Measurements from ENCODE around the gene HSD17B7.

The HSD17B7 gene

DNA sequence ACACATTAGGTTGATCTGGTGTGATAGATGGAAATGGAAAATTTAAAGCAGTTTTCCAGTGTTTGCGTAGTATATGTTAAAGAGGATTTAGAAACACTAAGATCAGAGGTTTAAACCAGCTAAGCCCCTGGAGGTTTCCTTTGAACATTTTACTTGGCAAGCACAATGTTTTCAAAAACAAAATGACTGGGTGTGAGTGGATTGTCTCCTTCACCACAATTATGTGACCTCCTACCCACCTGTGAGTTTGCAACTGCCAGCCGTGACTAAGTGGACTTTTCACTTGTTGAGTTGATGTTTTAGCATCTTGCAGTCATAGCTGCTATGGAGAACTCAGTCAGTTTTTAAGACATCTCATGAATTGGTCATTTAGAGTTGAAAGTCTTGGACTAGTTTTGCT, 65.8 kb downstream of the HSD17B7 start:
- DNase-seq: no peak

DNA sequence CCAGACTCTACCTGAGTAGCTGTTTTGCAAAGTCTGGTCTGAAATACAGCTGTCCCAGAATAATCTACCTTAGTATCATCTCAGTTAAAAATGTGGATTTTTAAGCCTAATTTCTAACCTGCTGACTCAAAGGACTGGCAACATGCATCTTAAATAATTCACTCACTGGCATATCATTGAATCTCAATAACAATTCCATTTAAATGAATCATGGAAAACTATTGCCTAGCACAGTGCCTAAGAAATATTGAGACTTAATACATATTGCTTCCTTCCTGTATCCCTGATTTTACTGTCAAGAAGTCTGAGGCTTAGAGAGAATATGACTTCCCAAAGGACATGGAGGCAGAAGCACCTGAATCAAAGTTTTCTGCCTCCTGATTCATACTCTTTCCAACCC, 67.3 kb downstream of the HSD17B7 start:
- no peaks in the 10 kb centered on the region for H3K9me3 Mint-ChIP-seq
- TF ChIP-seq, protein P1, sequence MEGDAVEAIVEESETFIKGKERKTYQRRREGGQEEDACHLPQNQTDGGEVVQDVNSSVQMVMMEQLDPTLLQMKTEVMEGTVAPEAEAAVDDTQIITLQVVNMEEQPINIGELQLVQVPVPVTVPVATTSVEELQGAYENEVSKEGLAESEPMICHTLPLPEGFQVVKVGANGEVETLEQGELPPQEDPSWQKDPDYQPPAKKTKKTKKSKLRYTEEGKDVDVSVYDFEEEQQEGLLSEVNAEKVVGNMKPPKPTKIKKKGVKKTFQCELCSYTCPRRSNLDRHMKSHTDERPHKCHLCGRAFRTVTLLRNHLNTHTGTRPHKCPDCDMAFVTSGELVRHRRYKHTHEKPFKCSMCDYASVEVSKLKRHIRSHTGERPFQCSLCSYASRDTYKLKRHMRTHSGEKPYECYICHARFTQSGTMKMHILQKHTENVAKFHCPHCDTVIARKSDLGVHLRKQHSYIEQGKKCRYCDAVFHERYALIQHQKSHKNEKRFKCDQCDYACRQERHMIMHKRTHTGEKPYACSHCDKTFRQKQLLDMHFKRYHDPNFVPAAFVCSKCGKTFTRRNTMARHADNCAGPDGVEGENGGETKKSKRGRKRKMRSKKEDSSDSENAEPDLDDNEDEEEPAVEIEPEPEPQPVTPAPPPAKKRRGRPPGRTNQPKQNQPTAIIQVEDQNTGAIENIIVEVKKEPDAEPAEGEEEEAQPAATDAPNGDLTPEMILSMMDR (IDR thresholded peaks at IDR 0.05): no peak
- no peak overlapping the region for H3K27ac Mint-ChIP-seq

More for the DNA sequence above, 65.8 kb downstream of the HSD17B7 start:
- TF ChIP-seq, protein P1 (IDR thresholded peaks at IDR 0.05): no peak
- H3K4me1 Mint-ChIP-seq: peaks cover 5% of the 10 kb centered on the region
- H3K36me3 Mint-ChIP-seq (ENCODE audit: low read depth): no peaks in the 10 kb centered on the region
- H3K9me3 Mint-ChIP-seq: no peaks in the 10 kb centered on the region
- no peak overlapping the region for H3K4me3 Mint-ChIP-seq
- peaks cover 4% of the 10 kb centered on the region for H3K27me3 Mint-ChIP-seq (ENCODE audit: low read depth, poor library complexity)
- no peak overlapping the region for H3K27ac Mint-ChIP-seq

DNA sequence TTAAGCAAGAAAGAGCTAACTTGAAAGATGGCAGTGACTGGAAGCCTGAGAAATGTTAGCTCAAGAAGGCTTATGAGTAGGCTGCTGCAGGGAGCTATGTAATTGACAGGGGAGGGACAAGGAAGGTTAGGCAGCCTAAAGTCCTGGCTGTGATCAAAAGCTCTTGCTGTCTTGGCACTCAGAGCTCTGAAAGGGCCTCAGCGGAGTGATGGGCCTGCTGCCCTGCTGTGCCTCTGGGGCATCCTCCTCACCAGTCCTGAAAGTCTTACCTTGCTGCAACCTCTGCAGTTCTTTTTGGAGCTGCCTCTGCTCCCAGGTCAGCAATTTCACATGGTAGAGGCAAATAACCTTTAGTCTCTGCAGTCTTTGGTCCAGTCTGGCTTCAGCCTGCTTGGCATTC, 68.7 kb downstream of the HSD17B7 start:
- TF ChIP-seq, protein P1 (IDR thresholded peaks at IDR 0.05): no peak
- Mint-ChIP-seq H3K9me3 (peaks cover 5% of the 10 kb centered on the region), H3K27me3 (ENCODE audit: low read depth, poor library complexity) (no peaks in the 10 kb centered on the region), H3K4me1 (peaks cover 11% of the 10 kb centered on the region), H3K36me3 (ENCODE audit: low read depth) (no peaks in the 10 kb centered on the region), H3K27ac (no peak overlapping the region), H3K4me3 (no peak overlapping the region)
- DNase-seq: no peak

More for the DNA sequence above, 67.3 kb downstream of the HSD17B7 start:
- DNase-seq: no peak
- H3K27me3 Mint-ChIP-seq (ENCODE audit: low read depth, poor library complexity): no peaks in the 10 kb centered on the region
- no peak overlapping the region for H3K4me3 Mint-ChIP-seq
- H3K4me1 Mint-ChIP-seq: peaks cover 11% of the 10 kb centered on the region
- H3K36me3 Mint-ChIP-seq (ENCODE audit: low read depth): no peaks in the 10 kb centered on the region

DNA sequence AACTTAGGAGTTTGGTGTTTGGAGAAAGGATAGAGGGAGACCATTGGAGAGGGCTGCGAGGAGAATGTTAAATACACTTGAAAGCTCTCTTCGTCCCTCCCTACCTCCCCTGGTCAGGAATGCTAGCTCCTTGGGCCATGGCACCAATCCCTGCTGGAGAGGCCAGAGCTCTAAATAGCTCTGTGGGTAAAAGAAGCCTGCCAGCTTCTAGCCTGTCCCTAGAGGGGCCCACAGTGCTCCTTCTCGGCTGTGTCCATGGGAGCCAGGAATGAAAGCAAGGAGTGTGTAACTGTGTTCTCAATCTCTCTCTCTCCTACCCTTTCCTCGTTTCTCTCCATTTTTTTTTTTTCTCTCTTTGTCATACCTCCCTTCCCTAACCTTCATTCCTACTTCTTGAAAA, 70.6 kb downstream of the HSD17B7 start, which contains the start of gene CCDC190:
CCDC190 (minus strand) TSS at position 75 of the 400 bp plus-strand sequence. CDS start 1,529 bp downstream, outside the sequence.
- peaks cover 11% of the 10 kb centered on the region for H3K4me1 Mint-ChIP-seq
- H3K36me3 Mint-ChIP-seq (ENCODE audit: low read depth): no peaks in the 10 kb centered on the region
- no peak within 1 kb of the TSS for H3K27ac Mint-ChIP-seq
- TF ChIP-seq, protein P1 (IDR thresholded peaks at IDR 0.05): no peak
- H3K4me3 Mint-ChIP-seq: no peak within 1 kb of the TSS
- H3K27me3 Mint-ChIP-seq (ENCODE audit: low read depth, poor library complexity): no peaks in the 10 kb centered on the region
- peaks cover 8% of the 10 kb centered on the region for H3K9me3 Mint-ChIP-seq
- DNase-seq: no peak

DNA sequence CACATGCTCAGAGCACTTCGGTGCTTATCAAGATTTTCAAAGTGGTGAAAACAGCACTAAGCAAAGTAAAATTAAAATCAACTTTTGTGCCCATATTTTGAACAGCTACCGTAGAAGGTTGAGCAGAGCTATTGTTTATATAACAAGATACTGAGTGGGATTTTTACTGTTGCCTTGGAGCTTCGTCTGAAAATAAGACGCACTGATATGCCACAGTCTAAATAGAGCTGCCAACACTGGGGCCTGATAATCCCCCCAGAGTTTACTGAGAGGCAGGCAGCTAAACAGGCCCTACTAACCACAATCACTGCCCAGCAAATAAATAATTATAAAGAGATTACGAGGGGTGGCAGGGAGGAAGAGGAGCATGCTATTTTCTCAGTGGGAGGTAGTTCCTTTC, 71.1 kb downstream of the HSD17B7 start:
- TF ChIP-seq, protein P1 (IDR thresholded peaks at IDR 0.05): no peak
- H3K4me1 Mint-ChIP-seq: peaks cover 11% of the 10 kb centered on the region
- peaks cover 8% of the 10 kb centered on the region for H3K9me3 Mint-ChIP-seq
- DNase-seq: no peak
- no peaks in the 10 kb centered on the region for H3K36me3 Mint-ChIP-seq (ENCODE audit: low read depth)
- no peaks in the 10 kb centered on the region for H3K27me3 Mint-ChIP-seq (ENCODE audit: low read depth, poor library complexity)
- no peak overlapping the region for H3K27ac Mint-ChIP-seq
- H3K4me3 Mint-ChIP-seq: no peak overlapping the region
